WI38 (cell line): ENCODE measurements around the gene SGPP2.

ENCODE experiments used
- H3K4me3 ChIP-seq: 2 replicates; pipeline ENCODE4 v1.5.1; 2011; ENCODE audit warnings: low read depth, mild to moderate bottlenecking, control low read depth, low read length
- CTCF ChIP-seq: IDR thresholded peaks from 2 replicates; pipeline ENCODE4 v1.5.1; 2012; ENCODE audit warnings: low read depth, mild to moderate bottlenecking, control low read depth, low read length

The SGPP2 gene

GRCh38 chr2:222504719-222505118 lies 80.4 kb downstream of the SGPP2 start:
- TF ChIP-seq CTCF: no peak
- no peak overlapping the region for H3K4me3 ChIP-seq

- no peak overlapping the region for H3K4me3 ChIP-seq
- TF ChIP-seq CTCF: no peak
Measured at GRCh38 chr2:222506230-222506935, 82.0 kb downstream of the SGPP2 start.

GRCh38 chr2:222514901-222515300 lies 90.6 kb downstream of the SGPP2 start:
- TF ChIP-seq CTCF: no peak
- H3K4me3 ChIP-seq: no peak overlapping the region

GRCh38 chr2:222518570-222519381 lies 94.4 kb downstream of the SGPP2 start:
- no peak overlapping the region for H3K4me3 ChIP-seq
- TF ChIP-seq CTCF: no peak

- H3K4me3 ChIP-seq: no peak overlapping the region
- no peak for TF ChIP-seq CTCF
Measured at GRCh38 chr2:222521099-222521498, 96.8 kb downstream of the SGPP2 start.

GRCh38 chr2:222522082-222522481 lies 97.7 kb downstream of the SGPP2 start:
- H3K4me3 ChIP-seq: no peak overlapping the region
- TF ChIP-seq CTCF: no peak
